PC-9 (cell line): ENCODE data around the gene RNU5B-1. TPM values are rescaled to one million over a fixed set of nuclear protein-coding genes. Genes with fewer than 3 reads are reported as not detected.
"Not testable (repeated sequence)": the region's sequence is repeated elsewhere in the genome, so short reads cannot be mapped to it uniquely, and the experiment has no call there.

ENCODE experiments used
- BruUV-seq: library from RNA; stranded (reverse); fragments of 400-500 nt; replicated peaks from 2 replicates; lab custom pipeline; 2021; lab: Mats Ljungman, UMichigan
- CTCF ChIA-PET: fragments of 300-600 bp; sonication (Branson Sonifier 250); formaldehyde crosslinking; loops from one replicate; lab custom pipeline; 2022; ENCODE audit warnings: antibody characterized with exemption; lab: Charles Lee
- POLR2A ChIA-PET: fragments of 300-600 bp; sonication (Branson Sonifier 250); formaldehyde crosslinking; loops from one replicate; lab custom pipeline; 2022; ENCODE audit warnings: antibody characterized with exemption; ENCODE audit not compliant: unreplicated experiment; lab: Charles Lee
- DNase-seq, 2 experiments: peaks; one replicate each; pipeline versions ENCODE4 v3.0.0 to v3.0.0-alpha.2; 2015 to 2022; ENCODE audit warnings: mixed read lengths in 1 of 2
- H2AFZ ChIP-seq: fragments of 200-600 bp; sonication (generic); 2 replicates; pipeline ENCODE4 v1.8.1; 2017; ENCODE audit warnings: antibody characterized with exemption
- H3F3A ChIP-seq: fragments of 200-600 bp; sonication (generic); 2 replicates; pipeline ENCODE4 v1.8.1; 2017; ENCODE audit warnings: antibody characterized with exemption, mild to moderate bottlenecking, low read depth; ENCODE audit not compliant: insufficient read depth
- H3K27ac ChIP-seq: fragments of 200-600 bp; sonication (generic); 2 replicates; pipeline ENCODE4 v1.6.1; 2016; ENCODE audit warnings: mixed run types
- H3K27me3 ChIP-seq: fragments of 200-600 bp; sonication (generic); 2 replicates; pipeline ENCODE4 v1.6.1; 2016; ENCODE audit warnings: low read depth, mixed run types; ENCODE audit not compliant: insufficient read depth
- H3K36me3 ChIP-seq: fragments of 200-600 bp; sonication (generic); 2 replicates; pipeline ENCODE4 v1.6.1; 2016; ENCODE audit warnings: low read depth, mixed run types
- H3K4me1 ChIP-seq: fragments of 200-600 bp; sonication (generic); replicated peaks from 2 replicates; pipeline ENCODE4 v1.6.1; 2016; ENCODE audit warnings: mixed run types; ENCODE audit not compliant: insufficient read depth
- H3K4me2 ChIP-seq: fragments of 200-600 bp; sonication (generic); 2 replicates; pipeline ENCODE4 v1.6.1; 2017; ENCODE audit warnings: mixed run types
- H3K4me3 ChIP-seq: fragments of 200-600 bp; sonication (generic); 2 replicates; pipeline ENCODE4 v1.6.1; 2016; ENCODE audit warnings: mixed run types
- H3K79me2 ChIP-seq: fragments of 200-600 bp; sonication (generic); 2 replicates; pipeline ENCODE4 v1.6.1; 2017; ENCODE audit warnings: low read depth, mixed run types
- H3K9me2 ChIP-seq: fragments of 200-600 bp; sonication (generic); 2 replicates; pipeline ENCODE4 v1.8.1; 2017; ENCODE audit warnings: mild to moderate bottlenecking; ENCODE audit not compliant: insufficient read depth
- H3K9me3 ChIP-seq: fragments of 200-600 bp; sonication (generic); 2 replicates; pipeline ENCODE4 v1.8.1; 2016; ENCODE audit warnings: low read depth; ENCODE audit not compliant: insufficient read depth
- H4K20me1 ChIP-seq: fragments of 200-600 bp; sonication (generic); 2 replicates; pipeline ENCODE4 v1.8.1; 2017; ENCODE audit not compliant: insufficient read depth
- EZH2 ChIP-seq: fragments of 200-600 bp; sonication (generic); IDR thresholded peaks from 2 replicates; pipeline ENCODE4 v1.8.0; 2017; ENCODE audit warnings: antibody characterized with exemption, low read depth
- intact Hi-C: fragments of 100-400 bp; cut with micrococcal nuclease; formaldehyde crosslinking; loops from one replicate; pipeline ENCODE4 v1.10.0; 2022; ENCODE audit not compliant: unreplicated experiment
- total RNA-seq: library from RNA; stranded (reverse); gene quantifications from 2 replicates; pipeline ENCODE4 v1.2.3, GENCODE V29; 2021
- TF ChIP-seq, protein P1 (sequence below): fragments of 200-600 bp; sonication (generic); conservative IDR thresholded peaks from 2 replicates; pipeline ENCODE4 v1.6.1; 2017; ENCODE audit warnings: mixed run types, antibody characterized with exemption, mild to moderate bottlenecking, moderate library complexity

Gene RNU5B-1
- total RNA-seq, 1 experiment from 2014 or later, result not detected

DNA sequence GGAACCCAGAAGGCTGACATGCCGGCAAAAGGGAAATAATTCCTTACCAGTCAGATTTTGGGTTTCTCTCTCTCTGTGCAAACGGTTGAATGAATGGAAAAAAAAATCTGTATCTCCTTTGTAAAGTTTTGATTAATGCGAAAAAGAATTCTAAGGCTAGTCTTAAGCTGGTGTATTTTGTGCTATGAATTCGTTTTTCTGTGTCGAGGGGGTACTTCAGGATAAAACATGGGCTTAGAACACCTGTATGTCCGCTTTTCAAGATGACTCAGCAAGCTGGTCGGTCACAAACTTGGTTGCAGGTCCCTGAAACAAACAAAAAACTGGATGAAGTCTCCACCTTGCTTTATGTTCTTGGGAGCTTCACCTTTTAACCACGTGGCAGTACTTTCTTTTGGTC lies 44.9 kb downstream of the RNU5B-1 start:
- no peak overlapping the region for H3K27ac ChIP-seq
- H3K9me3 ChIP-seq, result no peaks in the 10 kb centered on the region; the same call in 1 of the 2 replicates
- H4K20me1 ChIP-seq, result no peaks in the 10 kb centered on the region
- TF ChIP-seq EZH2, result no peak
- TF ChIP-seq, protein P1, sequence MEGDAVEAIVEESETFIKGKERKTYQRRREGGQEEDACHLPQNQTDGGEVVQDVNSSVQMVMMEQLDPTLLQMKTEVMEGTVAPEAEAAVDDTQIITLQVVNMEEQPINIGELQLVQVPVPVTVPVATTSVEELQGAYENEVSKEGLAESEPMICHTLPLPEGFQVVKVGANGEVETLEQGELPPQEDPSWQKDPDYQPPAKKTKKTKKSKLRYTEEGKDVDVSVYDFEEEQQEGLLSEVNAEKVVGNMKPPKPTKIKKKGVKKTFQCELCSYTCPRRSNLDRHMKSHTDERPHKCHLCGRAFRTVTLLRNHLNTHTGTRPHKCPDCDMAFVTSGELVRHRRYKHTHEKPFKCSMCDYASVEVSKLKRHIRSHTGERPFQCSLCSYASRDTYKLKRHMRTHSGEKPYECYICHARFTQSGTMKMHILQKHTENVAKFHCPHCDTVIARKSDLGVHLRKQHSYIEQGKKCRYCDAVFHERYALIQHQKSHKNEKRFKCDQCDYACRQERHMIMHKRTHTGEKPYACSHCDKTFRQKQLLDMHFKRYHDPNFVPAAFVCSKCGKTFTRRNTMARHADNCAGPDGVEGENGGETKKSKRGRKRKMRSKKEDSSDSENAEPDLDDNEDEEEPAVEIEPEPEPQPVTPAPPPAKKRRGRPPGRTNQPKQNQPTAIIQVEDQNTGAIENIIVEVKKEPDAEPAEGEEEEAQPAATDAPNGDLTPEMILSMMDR, result no peak
- no TSS peak for BruUV-seq
- H3K79me2 ChIP-seq, result no peaks in the 10 kb centered on the region
- no peak overlapping the region for H2AFZ ChIP-seq
- H3K4me2 ChIP-seq, result no peak overlapping the region
- no peaks in the 10 kb centered on the region for H3F3A ChIP-seq
- ChIA-PET CTCF (interaction anchor here (0.6 to 1.2 kb wide), 2 partner anchors 36 to 167 kb away, joined by 3 to 6 read pairs; no protein-coding TSS in a partner anchor), POLR2A (interaction anchor here (0.7 kb wide), 1 partner anchor 63 kb away, joined by 3 read pairs; the partner anchor contains the start of gene PARP16)
- H3K27me3 ChIP-seq, result no peaks in the 10 kb centered on the region
- intact Hi-C loops, result no loop called here
- no peaks in the 10 kb centered on the region for H3K9me2 ChIP-seq
- H3K36me3 ChIP-seq, result no peaks in the 10 kb centered on the region
- DNase-seq, result no peak
- H3K4me3 ChIP-seq, result no peak overlapping the region
- no peaks in the 10 kb centered on the region for H3K4me1 ChIP-seq

DNA sequence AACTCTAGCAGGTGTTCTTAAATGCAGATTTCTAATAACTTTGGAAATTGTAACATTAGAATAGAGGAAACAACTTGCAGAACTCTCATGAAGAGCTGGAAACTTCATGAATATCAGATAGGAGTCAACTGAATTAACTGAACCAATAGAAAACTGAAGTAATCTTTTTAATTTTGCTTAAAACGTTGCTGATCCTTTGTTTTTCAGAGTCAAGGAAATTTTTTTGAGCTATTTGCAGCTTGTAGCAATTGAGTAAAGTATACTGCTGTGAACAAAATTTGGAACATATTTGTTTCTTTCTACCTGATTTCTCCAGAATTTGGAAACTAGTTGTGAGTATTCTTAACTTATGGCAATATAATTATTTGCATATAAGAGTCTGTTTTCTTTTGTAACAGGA lies 47.5 kb downstream of the RNU5B-1 start:
- CTCF ChIA-PET, H3K9me3 ChIP-seq, H3F3A ChIP-seq, H2AFZ ChIP-seq, H3K79me2 ChIP-seq, intact Hi-C loops, H3K4me2 ChIP-seq, POLR2A ChIA-PET, H3K27me3 ChIP-seq, DNase-seq, H3K36me3 ChIP-seq, H3K4me1 ChIP-seq, BruUV-seq, H3K27ac ChIP-seq, H4K20me1 ChIP-seq, H3K9me2 ChIP-seq, H3K4me3 ChIP-seq: not testable (repeated sequence)

Other genes starting within 250 kb of the RNU5B-1 start
- gene RASL12, start 236.7 kb upstream of the RNU5B-1 start, total RNA-seq, result not detected in 2 replicates
- gene KBTBD13, start 227.9 kb upstream of the RNU5B-1 start, total RNA-seq, result not detected in 2 replicates
- 2.5 and 3.1 TPM in 2 replicates for gene UBAP1L, start 189.5 kb upstream of the RNU5B-1 start, total RNA-seq
- gene PDCD7, start 170.9 kb upstream of the RNU5B-1 start, total RNA-seq, result 29.1 and 31.4 TPM in 2 replicates
- 41.0 and 44.1 TPM in 2 replicates for gene CLPX, start 119.3 kb upstream of the RNU5B-1 start, total RNA-seq
- 0.07 and 0.08 TPM in 2 replicates for gene CILP, start 93.2 kb upstream of the RNU5B-1 start, total RNA-seq
- 12.3 TPM in 2 replicates for gene PARP16, start 17.8 kb upstream of the RNU5B-1 start, total RNA-seq
- gene RNU5A-1, start 8.6 kb upstream of the RNU5B-1 start, total RNA-seq, result not detected in 2 replicates
- gene IGDCC3, start 73.3 kb downstream of the RNU5B-1 start, total RNA-seq, result 0.22 and 0.38 TPM in 2 replicates
- 0.10 and 0.31 TPM in 2 replicates for gene IGDCC4, start 118.3 kb downstream of the RNU5B-1 start, total RNA-seq
- 25.1 and 27.5 TPM in 2 replicates for gene DPP8, start 213.0 kb downstream of the RNU5B-1 start, total RNA-seq
- 66.5 and 71.6 TPM in 2 replicates for gene HACD3, start 225.8 kb downstream of the RNU5B-1 start, total RNA-seq